ENCODE results near the gene DTX4.

DNA sequence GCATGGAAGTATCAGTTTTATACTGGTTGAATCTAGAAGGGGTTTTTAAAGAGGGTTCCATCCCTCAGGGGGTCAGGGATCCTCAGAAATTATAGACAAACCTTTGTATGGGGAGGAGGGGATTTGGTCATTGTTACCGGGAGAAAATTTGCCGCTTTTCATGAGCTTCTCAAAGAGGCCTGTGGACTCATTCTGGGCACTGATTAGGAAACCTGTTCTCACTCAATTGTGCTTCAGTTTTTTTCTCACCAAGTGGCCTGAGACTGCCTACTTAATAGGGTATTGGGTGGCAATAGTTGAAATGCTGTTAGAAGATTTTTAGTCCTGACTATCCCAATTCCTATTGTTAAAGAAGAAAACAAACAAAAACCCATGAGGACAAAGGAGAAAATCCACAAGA is 26.8 kb downstream of the DTX4 start:
- TF ChIP-seq CTCF (IDR thresholded peaks at IDR 0.05; ENCODE audit: insufficient read depth, low read depth, low read length) (no peak), EZH2 (IDR thresholded peaks at IDR 0.05; ENCODE audit: insufficient read depth, low read length) (no peak)

All from astrocyte (in vitro differentiated cells and primary cell).